Thyroid gland (tissue), 4 donors: ENCODE data around the gene MACROD1. TPM values are rescaled to one million over a fixed set of nuclear protein-coding genes. Genes with fewer than 3 reads are reported as not detected.

Experiments
- DNase-seq, 2 donors: peaks; one replicate each; pipeline ENCODE4 v3.0.0-alpha.2; 2019
- H3K27ac ChIP-seq, 3 donors: fragments of 200-600 bp; sonication (generic); 1 replicate in 2 of 3; 2 replicates in 1 of 3; pipeline ENCODE4 v1.5.1; 2016 to 2019; ENCODE audit warnings: mild to moderate bottlenecking in 1 of 3, moderate library complexity in 1 of 3
- H3K27me3 ChIP-seq: fragments of 200-600 bp; sonication (generic); one replicate; pipeline ENCODE4 v1.5.1; 2019
- H3K36me3 ChIP-seq, 2 donors: fragments of 200-600 bp; sonication (generic); one replicate each; pipeline ENCODE4 v1.5.1; 2016 to 2019
- H3K4me1 ChIP-seq, 2 donors: fragments of 200-600 bp; sonication (generic); one replicate each; pipeline ENCODE4 v1.5.1; 2017 to 2019
- H3K4me3 ChIP-seq, 3 donors: fragments of 200-600 bp; sonication (generic); replicated peaks in 1 of 3; 1 replicate in 2 of 3; 2 replicates in 1 of 3; pipeline ENCODE4 v1.5.1; 2016; ENCODE audit warnings: mild to moderate bottlenecking in 1 of 3
- H3K9me3 ChIP-seq: fragments of 200-600 bp; sonication (generic); one replicate; pipeline ENCODE4 v1.5.1; 2017
- POLR2A ChIP-seq, 2 donors: fragments of 450-650 bp; IDR thresholded peaks; one replicate each; pipeline ENCODE4 v1.6.1; 2017; ENCODE audit warnings: antibody characterized with exemption in 2 of 2, mild to moderate bottlenecking in 2 of 2, moderate library complexity in 1 of 2
- WGBS, 2 donors: methylation state at CpG; one replicate each; pipeline ENCODE4 v1.1.5; 2017; 5-methylcytosine and 5-hydroxymethylcytosine counted together
- intact Hi-C: fragments of 100-400 bp; cut with DNase I; formaldehyde crosslinking; loops from one replicate; pipeline ENCODE4 v1.15.1; 2023
- total RNA-seq, 4 donors: library from RNA; depleted of rRNA; stranded (reverse); fragments of >200 nt; gene quantifications; one replicate each; pipeline ENCODE4 v1.2.3, GENCODE V29; 2016
- TF ChIP-seq, protein P1 (sequence below), 6 experiments: fragments of 200-600 bp in 3 of 6; fragments of 450-650 bp in 3 of 6; sonication (generic) in 3 of 6; IDR thresholded peaks; one replicate each; pipeline ENCODE4 v1.5.1; 2016 to 2019; ENCODE audit warnings: antibody characterized with exemption in 6 of 6, mild to moderate bottlenecking in 2 of 6, inconsistent platforms in 1 of 6, moderate library complexity in 1 of 6

Gene MACROD1
- total RNA-seq, 4 donors from 2014 or later: 62.5 to 89.5 (median 70.0) TPM

DNA sequence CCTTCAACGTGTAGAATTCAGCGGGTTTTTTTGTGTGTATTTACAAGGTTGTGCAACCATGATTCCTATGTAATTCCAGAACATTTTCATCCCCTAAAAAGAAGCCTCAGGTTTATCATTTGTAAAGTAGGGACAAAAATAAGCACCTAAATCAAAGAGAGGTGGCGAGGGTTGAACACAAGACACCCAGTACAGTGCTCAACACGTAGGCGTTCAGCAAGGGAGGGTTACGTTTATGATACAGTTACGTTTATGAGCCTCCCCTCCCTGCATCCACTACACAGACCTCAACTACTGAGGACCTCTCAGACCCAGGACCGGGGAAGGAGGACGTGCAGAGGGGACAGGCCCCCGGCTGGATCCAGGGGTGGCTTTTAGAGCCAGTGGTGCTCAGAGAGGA lies 85.5 kb downstream of the MACROD1 start:
- TF ChIP-seq POLR2A (IDR thresholded peaks at IDR 0.05): no peak
- TF ChIP-seq, protein P1, sequence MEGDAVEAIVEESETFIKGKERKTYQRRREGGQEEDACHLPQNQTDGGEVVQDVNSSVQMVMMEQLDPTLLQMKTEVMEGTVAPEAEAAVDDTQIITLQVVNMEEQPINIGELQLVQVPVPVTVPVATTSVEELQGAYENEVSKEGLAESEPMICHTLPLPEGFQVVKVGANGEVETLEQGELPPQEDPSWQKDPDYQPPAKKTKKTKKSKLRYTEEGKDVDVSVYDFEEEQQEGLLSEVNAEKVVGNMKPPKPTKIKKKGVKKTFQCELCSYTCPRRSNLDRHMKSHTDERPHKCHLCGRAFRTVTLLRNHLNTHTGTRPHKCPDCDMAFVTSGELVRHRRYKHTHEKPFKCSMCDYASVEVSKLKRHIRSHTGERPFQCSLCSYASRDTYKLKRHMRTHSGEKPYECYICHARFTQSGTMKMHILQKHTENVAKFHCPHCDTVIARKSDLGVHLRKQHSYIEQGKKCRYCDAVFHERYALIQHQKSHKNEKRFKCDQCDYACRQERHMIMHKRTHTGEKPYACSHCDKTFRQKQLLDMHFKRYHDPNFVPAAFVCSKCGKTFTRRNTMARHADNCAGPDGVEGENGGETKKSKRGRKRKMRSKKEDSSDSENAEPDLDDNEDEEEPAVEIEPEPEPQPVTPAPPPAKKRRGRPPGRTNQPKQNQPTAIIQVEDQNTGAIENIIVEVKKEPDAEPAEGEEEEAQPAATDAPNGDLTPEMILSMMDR (IDR thresholded peaks at IDR 0.05): no peak
- no peaks in the 10 kb centered on the region for H3K4me1 ChIP-seq
- H3K9me3 ChIP-seq: no peaks in the 10 kb centered on the region
- H3K27me3 ChIP-seq: no peaks in the 10 kb centered on the region
- no peaks in the 10 kb centered on the region for H3K36me3 ChIP-seq
- H3K4me3 ChIP-seq: no peak overlapping the region
- WGBS, 2 donors: 94 to 95% methylated on average over 10 of the region's 10 CpGs
- intact Hi-C loops: loop anchor here (10.0 kb wide), 1 partner anchor 76 kb away; no protein-coding TSS in a partner anchor
- no peak for DNase-seq
- no peak overlapping the region for H3K27ac ChIP-seq

DNA sequence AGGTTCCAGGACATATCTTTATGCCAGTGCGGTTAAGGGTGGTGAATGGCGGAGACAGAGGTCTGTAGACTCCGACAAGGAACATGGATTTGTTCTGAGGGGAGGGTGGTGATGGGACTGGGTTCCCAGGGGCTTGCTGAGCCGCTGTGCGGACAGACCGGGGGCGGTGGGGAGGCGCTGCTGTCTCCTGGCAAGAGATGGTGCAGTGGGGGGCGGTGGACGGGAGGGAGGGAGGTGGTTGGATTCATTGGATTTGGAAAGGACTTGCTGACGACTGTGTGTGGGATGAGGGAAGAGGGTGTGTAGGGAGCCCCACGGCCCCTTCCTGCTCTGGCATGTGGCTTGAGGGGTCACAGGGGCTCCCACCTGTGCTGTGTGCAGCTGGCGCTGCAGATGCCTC lies 87.0 kb downstream of the MACROD1 start:
- Histone ChIP-seq H3K4me3 (no peak overlapping the region), H3K27ac (no peak overlapping the region), H3K9me3 (no peaks in the 10 kb centered on the region), H3K27me3 (no peaks in the 10 kb centered on the region), H3K4me1 (no peaks in the 10 kb centered on the region), H3K36me3 (no peaks in the 10 kb centered on the region)
- 76 to 87% methylated on average over 13 of the region's 13 CpGs for WGBS, 2 donors
- intact Hi-C loops: no loop called here
- no peak for TF ChIP-seq POLR2A (IDR thresholded peaks at IDR 0.05)
- TF ChIP-seq, protein P1 (IDR thresholded peaks at IDR 0.05): no peak
- no peak for DNase-seq

DNA sequence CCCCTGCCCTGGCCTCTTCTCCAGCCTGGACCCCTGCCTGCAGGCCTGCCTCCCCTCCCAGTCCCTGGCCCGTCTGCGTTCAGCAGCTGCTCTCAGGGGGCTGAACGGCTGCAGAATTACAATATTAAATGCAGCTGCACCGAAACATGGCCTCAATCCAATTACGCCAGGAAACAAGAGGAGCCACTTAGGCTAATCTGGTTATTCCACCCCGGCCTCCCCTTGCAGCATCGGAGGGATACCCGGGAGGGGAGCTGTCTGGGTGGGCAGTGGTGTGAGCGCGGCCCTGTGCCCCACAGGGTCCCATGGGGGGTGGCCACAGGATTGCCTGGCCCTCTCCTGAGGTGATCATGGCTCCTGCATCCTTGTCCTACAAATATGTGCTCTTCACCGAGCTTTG lies 87.6 kb downstream of the MACROD1 start:
- no peak for DNase-seq
- intact Hi-C loops: no loop called here
- no peak overlapping the region for H3K4me3 ChIP-seq
- H3K36me3 ChIP-seq: no peaks in the 10 kb centered on the region
- no peaks in the 10 kb centered on the region for H3K27me3 ChIP-seq
- TF ChIP-seq POLR2A (IDR thresholded peaks at IDR 0.05): no peak
- TF ChIP-seq, protein P1 (IDR thresholded peaks at IDR 0.05): no peak
- H3K4me1 ChIP-seq: no peaks in the 10 kb centered on the region
- no peaks in the 10 kb centered on the region for H3K9me3 ChIP-seq
- WGBS, 2 donors: 45 to 54% methylated on average over 6 to 11 of the region's 11 CpGs
- no peak overlapping the region for H3K27ac ChIP-seq

DNA sequence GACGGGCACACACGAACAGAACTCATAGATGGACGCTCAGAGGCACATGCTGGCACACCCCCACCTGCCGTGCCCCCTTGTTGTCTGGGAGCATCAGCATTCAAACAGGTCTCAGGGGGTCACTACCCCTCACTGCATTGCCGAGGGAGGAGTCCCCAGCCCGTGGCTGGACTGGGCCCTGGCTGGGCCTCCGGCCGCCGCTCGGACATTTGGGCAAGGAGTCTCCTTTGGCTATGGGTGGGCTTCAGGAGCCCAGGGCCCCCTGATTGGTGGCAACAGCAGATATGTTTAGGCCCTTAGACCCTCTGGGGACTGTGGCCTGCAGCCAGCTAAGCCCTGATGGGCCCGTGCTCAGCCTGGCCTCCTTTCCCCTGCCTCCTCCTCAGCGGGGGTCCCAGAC lies 88.3 kb downstream of the MACROD1 start:
- WGBS, 2 donors: 87 to 91% methylated on average over 9 to 12 of the region's 12 CpGs
- Histone ChIP-seq H3K27ac (no peak overlapping the region), H3K27me3 (no peaks in the 10 kb centered on the region), H3K36me3 (no peaks in the 10 kb centered on the region), H3K4me3 (no peak overlapping the region), H3K9me3 (no peaks in the 10 kb centered on the region), H3K4me1 (no peaks in the 10 kb centered on the region)
- TF ChIP-seq, protein P1 (IDR thresholded peaks at IDR 0.05): no peak
- intact Hi-C loops: no loop called here
- no peak for DNase-seq

DNA sequence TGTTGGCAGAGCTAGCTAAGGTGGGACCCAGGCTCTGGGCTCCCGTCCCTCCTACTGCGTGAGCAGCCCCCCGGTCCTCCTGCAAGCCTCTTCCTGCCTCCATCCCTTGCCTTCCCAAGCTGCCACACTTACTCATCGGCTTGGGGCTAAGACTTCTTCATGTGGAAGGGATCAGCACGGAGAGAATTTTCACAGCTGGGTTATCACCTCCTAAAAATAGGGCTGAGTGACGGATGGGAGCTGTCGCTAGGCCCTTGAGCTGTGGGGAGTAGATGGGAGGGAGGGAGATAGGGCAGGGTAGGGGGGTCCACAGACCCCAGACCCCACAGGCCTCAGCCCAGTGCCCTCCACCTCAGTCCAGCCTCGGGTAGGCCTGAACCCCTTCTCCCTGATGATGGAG lies 89.2 kb downstream of the MACROD1 start:
- Histone ChIP-seq H3K4me3 (no peak overlapping the region), H3K9me3 (no peaks in the 10 kb centered on the region), H3K27me3 (no peaks in the 10 kb centered on the region), H3K4me1 (no peaks in the 10 kb centered on the region), H3K36me3 (no peaks in the 10 kb centered on the region), H3K27ac (no peak overlapping the region)
- no peak for DNase-seq
- 85 to 89% methylated on average over 8 of the region's 8 CpGs for WGBS, 2 donors
- intact Hi-C loops: no loop called here
- TF ChIP-seq, protein P1 (IDR thresholded peaks at IDR 0.05): no peak
- TF ChIP-seq POLR2A (IDR thresholded peaks at IDR 0.05): no peak
